ENCODE data around the gene ILDR1.

The ILDR1 gene

GRCh38 chr3:122013448-122013925 is 8.6 kb downstream of the ILDR1 start:
- H4K5ac ChIP-seq (ENCODE audit: low read length), result no peak overlapping the region
- no peak overlapping the region for H3K18ac ChIP-seq (ENCODE audit: low read length)
- no CpG with 5 or more reads among the region's 5 CpGs for WGBS (ENCODE audit: extremely low coverage, insufficient coverage, low lambda C conversion rate)
- H3K4me3 ChIP-seq (ENCODE audit: low read length), result no peak overlapping the region
- H3K56ac ChIP-seq (ENCODE audit: low read length), result peak overlapping the region; percentile 18
- H2BK120ac ChIP-seq (ENCODE audit: low read depth, low read length), result no peak overlapping the region
- no peak overlapping the region for H3K9ac ChIP-seq (ENCODE audit: low read length)
- no peak overlapping the region for H4K8ac ChIP-seq (ENCODE audit: low read depth, low read length)
- no peak overlapping the region for H3K4me2 ChIP-seq (ENCODE audit: low read length)
- no peak overlapping the region for H2BK5ac ChIP-seq (ENCODE audit: low read length)
- no peak for DNase-seq
- no peak overlapping the region for H3K23ac ChIP-seq (ENCODE audit: low read length)
- no peak overlapping the region for H2AK5ac ChIP-seq (ENCODE audit: low read length)
- H3K27ac ChIP-seq (ENCODE audit: low read depth, low read length), result no peak overlapping the region
- no peaks in the 10 kb centered on the region for H3K79me1 ChIP-seq (ENCODE audit: low read length)
- no peak overlapping the region for H2BK15ac ChIP-seq (replicated peaks; ENCODE audit: low read depth)
- H3K36me3 ChIP-seq (ENCODE audit: control insufficient read depth, insufficient read depth, low read length), result no peaks in the 10 kb centered on the region
- H3K79me2 ChIP-seq (ENCODE audit: control insufficient read depth, insufficient read depth, low read length), result no peaks in the 10 kb centered on the region
- no peak overlapping the region for H3K4ac ChIP-seq (ENCODE audit: low read depth, low read length)
- no peaks in the 10 kb centered on the region for H3K27me3 ChIP-seq (ENCODE audit: insufficient read depth, low read length, poor library complexity)
- peaks cover 17% of the 10 kb centered on the region for H3K4me1 ChIP-seq (ENCODE audit: control insufficient read depth, low read depth, low read length)

- Histone ChIP-seq H3K9ac (ENCODE audit: low read length) (no peak overlapping the region), H3K4me1 (ENCODE audit: control insufficient read depth, low read depth, low read length) (peaks cover 19% of the 10 kb centered on the region), H3K4me3 (ENCODE audit: low read length) (no peak overlapping the region), H4K8ac (ENCODE audit: low read depth, low read length) (no peak overlapping the region), H3K27ac (ENCODE audit: low read depth, low read length) (no peak overlapping the region), H2BK5ac (ENCODE audit: low read length) (no peak overlapping the region), H3K23ac (ENCODE audit: low read length) (no peak overlapping the region), H3K27me3 (ENCODE audit: insufficient read depth, low read length, poor library complexity) (no peaks in the 10 kb centered on the region), H3K79me1 (ENCODE audit: low read length) (no peaks in the 10 kb centered on the region), H4K5ac (ENCODE audit: low read length) (no peak overlapping the region), H2AK5ac (ENCODE audit: low read length) (no peak overlapping the region), H3K36me3 (ENCODE audit: control insufficient read depth, insufficient read depth, low read length) (no peaks in the 10 kb centered on the region), H3K18ac (ENCODE audit: low read length) (no peak overlapping the region), H3K56ac (ENCODE audit: low read length) (no peak overlapping the region), H3K79me2 (ENCODE audit: control insufficient read depth, insufficient read depth, low read length) (no peaks in the 10 kb centered on the region), H3K4me2 (ENCODE audit: low read length) (no peak overlapping the region), H3K4ac (ENCODE audit: low read depth, low read length) (no peak overlapping the region), H2BK120ac (ENCODE audit: low read depth, low read length) (no peak overlapping the region), H2BK15ac (replicated peaks; ENCODE audit: low read depth) (no peak overlapping the region)
- WGBS (ENCODE audit: extremely low coverage, insufficient coverage, low lambda C conversion rate), result no CpG with 5 or more reads among the region's 1 CpG
- no peak for DNase-seq
Observed at GRCh38 chr3:122012821-122013220, 9.2 kb downstream of the ILDR1 start.

- Histone ChIP-seq H3K18ac (ENCODE audit: low read length) (peak overlapping the region; percentile 76), H3K4me3 (ENCODE audit: low read length) (no peak overlapping the region), H4K8ac (ENCODE audit: low read depth, low read length) (no peak overlapping the region), H3K23ac (ENCODE audit: low read length) (no peak overlapping the region), H3K27ac (ENCODE audit: low read depth, low read length) (no peak overlapping the region), H4K5ac (ENCODE audit: low read length) (no peak overlapping the region), H3K56ac (ENCODE audit: low read length) (peak overlapping the region; percentile 62), H3K79me1 (ENCODE audit: low read length) (no peaks in the 10 kb centered on the region), H2AK5ac (ENCODE audit: low read length) (peak overlapping the region; percentile 64), H2BK120ac (ENCODE audit: low read depth, low read length) (no peak overlapping the region), H2BK5ac (ENCODE audit: low read length) (peak overlapping the region; percentile 66), H3K9ac (ENCODE audit: low read length) (no peak overlapping the region), H3K4ac (ENCODE audit: low read depth, low read length) (no peak overlapping the region), H2BK15ac (replicated peaks; ENCODE audit: low read depth) (no peak overlapping the region), H3K27me3 (ENCODE audit: insufficient read depth, low read length, poor library complexity) (no peaks in the 10 kb centered on the region), H3K4me2 (ENCODE audit: low read length) (no peak overlapping the region), H3K4me1 (ENCODE audit: control insufficient read depth, low read depth, low read length) (peaks cover 24% of the 10 kb centered on the region), H3K79me2 (ENCODE audit: control insufficient read depth, insufficient read depth, low read length) (no peaks in the 10 kb centered on the region), H3K36me3 (ENCODE audit: control insufficient read depth, insufficient read depth, low read length) (no peaks in the 10 kb centered on the region)
- DNase-seq, result peak; percentile 89
- WGBS (ENCODE audit: extremely low coverage, insufficient coverage, low lambda C conversion rate), result no CpG with 5 or more reads among the region's 4 CpGs
Observed at GRCh38 chr3:122011396-122011795, 10.7 kb downstream of the ILDR1 start.

GRCh38 chr3:122010506-122010905 is 11.5 kb downstream of the ILDR1 start:
- Histone ChIP-seq H3K9ac (ENCODE audit: low read length) (no peak overlapping the region), H3K56ac (ENCODE audit: low read length) (no peak overlapping the region), H3K18ac (ENCODE audit: low read length) (no peak overlapping the region), H4K8ac (ENCODE audit: low read depth, low read length) (no peak overlapping the region), H2BK120ac (ENCODE audit: low read depth, low read length) (no peak overlapping the region), H2BK15ac (replicated peaks; ENCODE audit: low read depth) (no peak overlapping the region), H3K4me2 (ENCODE audit: low read length) (no peak overlapping the region), H2AK5ac (ENCODE audit: low read length) (no peak overlapping the region), H3K79me2 (ENCODE audit: control insufficient read depth, insufficient read depth, low read length) (no peaks in the 10 kb centered on the region), H3K79me1 (ENCODE audit: low read length) (no peaks in the 10 kb centered on the region), H3K4me3 (ENCODE audit: low read length) (no peak overlapping the region), H3K4ac (ENCODE audit: low read depth, low read length) (no peak overlapping the region), H3K23ac (ENCODE audit: low read length) (no peak overlapping the region), H3K4me1 (ENCODE audit: control insufficient read depth, low read depth, low read length) (peaks cover 24% of the 10 kb centered on the region), H3K27ac (ENCODE audit: low read depth, low read length) (no peak overlapping the region), H4K5ac (ENCODE audit: low read length) (no peak overlapping the region), H3K27me3 (ENCODE audit: insufficient read depth, low read length, poor library complexity) (no peaks in the 10 kb centered on the region), H2BK5ac (ENCODE audit: low read length) (no peak overlapping the region), H3K36me3 (ENCODE audit: control insufficient read depth, insufficient read depth, low read length) (no peaks in the 10 kb centered on the region)
- no CpG with 5 or more reads among the region's 2 CpGs for WGBS (ENCODE audit: extremely low coverage, insufficient coverage, low lambda C conversion rate)
- peak; percentile 86 for DNase-seq

GRCh38 chr3:122008166-122008565 is 13.9 kb downstream of the ILDR1 start:
- Histone ChIP-seq H3K18ac (ENCODE audit: low read length) (no peak overlapping the region), H4K5ac (ENCODE audit: low read length) (no peak overlapping the region), H3K4ac (ENCODE audit: low read depth, low read length) (no peak overlapping the region), H3K4me3 (ENCODE audit: low read length) (no peak overlapping the region), H3K79me2 (ENCODE audit: control insufficient read depth, insufficient read depth, low read length) (no peaks in the 10 kb centered on the region), H2BK120ac (ENCODE audit: low read depth, low read length) (no peak overlapping the region), H3K79me1 (ENCODE audit: low read length) (no peaks in the 10 kb centered on the region), H3K4me2 (ENCODE audit: low read length) (no peak overlapping the region), H2BK5ac (ENCODE audit: low read length) (no peak overlapping the region), H3K36me3 (ENCODE audit: control insufficient read depth, insufficient read depth, low read length) (no peaks in the 10 kb centered on the region), H2BK15ac (replicated peaks; ENCODE audit: low read depth) (no peak overlapping the region), H3K56ac (ENCODE audit: low read length) (no peak overlapping the region), H4K8ac (ENCODE audit: low read depth, low read length) (no peak overlapping the region), H3K27me3 (ENCODE audit: insufficient read depth, low read length, poor library complexity) (no peaks in the 10 kb centered on the region), H3K27ac (ENCODE audit: low read depth, low read length) (no peak overlapping the region), H3K4me1 (ENCODE audit: control insufficient read depth, low read depth, low read length) (peaks cover 30% of the 10 kb centered on the region), H2AK5ac (ENCODE audit: low read length) (no peak overlapping the region), H3K23ac (ENCODE audit: low read length) (no peak overlapping the region), H3K9ac (ENCODE audit: low read length) (no peak overlapping the region)
- no CpG with 5 or more reads among the region's 2 CpGs for WGBS (ENCODE audit: extremely low coverage, insufficient coverage, low lambda C conversion rate)
- DNase-seq, result peak; percentile 77

GRCh38 chr3:122006267-122006666 is 15.8 kb downstream of the ILDR1 start:
- H3K4me2 ChIP-seq (ENCODE audit: low read length), result no peak overlapping the region
- H4K8ac ChIP-seq (ENCODE audit: low read depth, low read length), result no peak overlapping the region
- no peaks in the 10 kb centered on the region for H3K36me3 ChIP-seq (ENCODE audit: control insufficient read depth, insufficient read depth, low read length)
- H3K56ac ChIP-seq (ENCODE audit: low read length), result no peak overlapping the region
- no peak overlapping the region for H4K5ac ChIP-seq (ENCODE audit: low read length)
- no peaks in the 10 kb centered on the region for H3K27me3 ChIP-seq (ENCODE audit: insufficient read depth, low read length, poor library complexity)
- H3K27ac ChIP-seq (ENCODE audit: low read depth, low read length), result no peak overlapping the region
- no peaks in the 10 kb centered on the region for H3K79me2 ChIP-seq (ENCODE audit: control insufficient read depth, insufficient read depth, low read length)
- DNase-seq, result no peak
- peak overlapping the region; percentile 76 for H3K18ac ChIP-seq (ENCODE audit: low read length)
- no CpG with 5 or more reads among the region's 2 CpGs for WGBS (ENCODE audit: extremely low coverage, insufficient coverage, low lambda C conversion rate)
- no peak overlapping the region for H3K4ac ChIP-seq (ENCODE audit: low read depth, low read length)
- H2AK5ac ChIP-seq (ENCODE audit: low read length), result no peak overlapping the region
- no peaks in the 10 kb centered on the region for H3K79me1 ChIP-seq (ENCODE audit: low read length)
- H2BK15ac ChIP-seq (replicated peaks; ENCODE audit: low read depth), result peak overlapping the region; percentile 23
- no peak overlapping the region for H3K23ac ChIP-seq (ENCODE audit: low read length)
- peaks cover 22% of the 10 kb centered on the region for H3K4me1 ChIP-seq (ENCODE audit: control insufficient read depth, low read depth, low read length)
- no peak overlapping the region for H2BK5ac ChIP-seq (ENCODE audit: low read length)
- no peak overlapping the region for H3K4me3 ChIP-seq (ENCODE audit: low read length)
- H3K9ac ChIP-seq (ENCODE audit: low read length), result no peak overlapping the region
- H2BK120ac ChIP-seq (ENCODE audit: low read depth, low read length), result no peak overlapping the region

Measured in mesendoderm (in vitro differentiated cells).